HG03571 (cell line): ENCODE results near the gene CLPTM1L.
"Not testable (repeated sequence)": the region's sequence is repeated elsewhere in the genome, so short reads cannot be mapped to it uniquely, and the experiment has no call there.

ENCODE experiments used
- ATAC-seq: cut with Tn5 transposase; IDR thresholded peaks from one replicate; pipeline ENCODE4 v1.9.1; 2021; ENCODE audit not compliant: unreplicated experiment

The CLPTM1L gene

DNA sequence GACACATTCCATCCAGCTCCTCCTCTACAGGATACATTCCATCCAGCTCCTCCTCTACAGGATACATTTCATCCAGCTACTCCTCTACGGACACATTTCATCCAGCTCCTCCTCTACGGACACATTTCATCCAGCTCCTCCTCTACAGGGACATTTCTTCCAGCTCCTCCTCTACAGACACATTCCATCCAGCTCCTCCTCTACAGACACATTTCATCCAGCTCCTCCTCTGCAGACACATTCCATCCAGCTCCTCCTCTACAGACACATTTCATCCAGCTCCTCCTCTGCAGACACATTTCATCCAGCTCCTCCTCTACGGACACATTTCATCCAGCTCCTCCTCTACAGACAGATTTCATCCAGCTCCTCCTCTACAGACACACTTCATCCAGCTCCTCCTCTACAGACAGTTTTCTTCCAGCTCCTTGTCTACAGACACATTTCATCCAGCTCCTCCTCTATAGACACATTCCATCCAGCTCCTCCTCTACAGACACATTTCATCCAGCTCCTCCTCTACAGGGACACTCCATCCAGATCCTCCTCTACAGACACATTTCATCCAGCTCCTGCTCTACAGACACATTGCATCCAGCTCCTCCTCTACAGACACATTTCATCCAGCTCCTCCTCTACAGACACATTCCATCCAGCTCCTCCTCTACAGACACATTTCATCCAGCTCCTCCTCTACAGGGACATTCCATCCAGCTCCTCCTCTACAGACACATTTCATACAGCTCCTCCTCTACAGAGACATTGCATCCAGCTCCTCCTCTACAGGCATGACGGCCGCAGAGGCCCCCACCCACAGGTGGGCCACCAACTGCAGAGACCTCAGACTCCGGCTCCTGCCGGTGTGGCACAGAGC lies 16.4 kb downstream of the CLPTM1L start:
- not testable (repeated sequence) for ATAC-seq

- ATAC-seq, result not testable (repeated sequence)
Observed at GRCh38 chr5:1326901-1327756, 17.8 kb downstream of the CLPTM1L start.

- ATAC-seq, result not testable (repeated sequence)
Observed at GRCh38 chr5:1326532-1326875, 18.4 kb downstream of the CLPTM1L start.

GRCh38 chr5:1325870-1326531 lies 18.9 kb downstream of the CLPTM1L start:
- ATAC-seq, result no peak

DNA sequence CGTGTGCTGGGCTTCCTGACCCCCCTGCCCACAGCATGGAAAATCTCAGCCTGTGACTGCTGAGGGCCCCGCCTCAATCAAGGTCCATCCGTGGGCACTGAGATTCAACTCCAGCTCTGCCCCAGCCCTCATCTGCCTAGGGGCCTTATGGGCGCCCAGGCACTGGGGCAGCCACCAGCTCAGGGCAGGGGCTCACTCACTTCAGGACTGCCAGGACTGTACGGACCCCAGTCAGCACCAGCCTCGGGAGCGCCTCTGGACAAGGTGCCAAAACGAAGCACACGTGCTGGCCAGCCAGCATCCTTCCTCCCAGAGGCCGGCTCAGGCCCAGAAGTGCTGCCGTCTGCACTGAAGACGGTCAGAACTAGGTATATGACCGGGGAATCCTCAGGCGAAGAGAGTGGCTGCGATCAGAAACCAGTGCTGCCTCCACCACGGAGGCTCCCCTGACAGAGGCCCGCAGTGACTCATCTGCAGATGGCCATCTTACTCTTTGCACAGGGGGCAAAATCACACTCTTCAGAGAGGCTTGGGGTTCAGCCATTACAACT lies 19.6 kb downstream of the CLPTM1L start:
- ATAC-seq, result no peak

DNA sequence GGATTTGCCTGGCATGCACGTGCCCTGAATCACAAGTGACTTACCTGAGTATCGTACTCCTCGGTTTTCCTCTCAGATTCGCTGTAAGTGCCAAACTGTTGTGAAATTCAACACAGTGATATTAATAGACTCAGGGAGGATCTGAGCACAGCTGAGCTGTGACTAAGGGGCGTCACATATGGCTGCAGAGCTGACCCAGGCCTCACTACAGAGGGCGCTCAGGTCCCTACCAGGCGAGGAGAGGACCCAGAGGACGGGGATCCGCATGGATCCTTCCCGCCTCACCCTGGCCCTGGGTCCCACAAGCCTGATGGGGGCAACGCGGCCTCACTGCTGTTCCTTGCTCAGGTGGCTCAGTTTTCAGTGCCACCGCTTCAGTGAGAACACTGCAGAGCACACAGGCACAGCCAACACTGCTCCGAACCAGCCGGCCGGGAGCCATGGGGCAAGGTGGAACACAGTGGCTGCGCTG lies 20.1 kb downstream of the CLPTM1L start:
- ATAC-seq, result no peak

GRCh38 chr5:1324301-1324700 lies 20.6 kb downstream of the CLPTM1L start:
- ATAC-seq, result no peak

DNA sequence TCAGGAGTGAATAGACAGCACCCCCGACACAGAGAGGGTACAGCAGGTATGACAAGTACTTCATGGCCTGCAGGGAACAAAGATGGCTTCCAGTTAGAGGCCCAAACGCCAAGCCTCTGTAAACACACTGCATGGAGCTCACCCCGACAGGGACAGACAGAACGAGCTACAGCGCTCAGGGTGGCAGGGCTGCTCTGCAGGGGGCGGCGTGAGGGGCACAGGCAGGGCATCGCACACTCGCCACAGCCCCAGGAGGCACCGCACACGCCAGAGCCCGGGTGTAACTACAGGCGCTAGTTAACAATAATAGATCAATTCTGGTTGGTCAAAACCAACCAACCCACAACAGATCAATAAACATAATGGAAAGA lies 21.1 kb downstream of the CLPTM1L start:
- ATAC-seq, result no peak

GRCh38 chr5:1322955-1323802 lies 21.7 kb downstream of the CLPTM1L start:
- ATAC-seq, result no peak

- ATAC-seq, result no peak
Observed at GRCh38 chr5:1322036-1322900, 22.6 kb downstream of the CLPTM1L start.

- ATAC-seq, result no peak
Observed at GRCh38 chr5:1321576-1321975, 23.3 kb downstream of the CLPTM1L start.

DNA sequence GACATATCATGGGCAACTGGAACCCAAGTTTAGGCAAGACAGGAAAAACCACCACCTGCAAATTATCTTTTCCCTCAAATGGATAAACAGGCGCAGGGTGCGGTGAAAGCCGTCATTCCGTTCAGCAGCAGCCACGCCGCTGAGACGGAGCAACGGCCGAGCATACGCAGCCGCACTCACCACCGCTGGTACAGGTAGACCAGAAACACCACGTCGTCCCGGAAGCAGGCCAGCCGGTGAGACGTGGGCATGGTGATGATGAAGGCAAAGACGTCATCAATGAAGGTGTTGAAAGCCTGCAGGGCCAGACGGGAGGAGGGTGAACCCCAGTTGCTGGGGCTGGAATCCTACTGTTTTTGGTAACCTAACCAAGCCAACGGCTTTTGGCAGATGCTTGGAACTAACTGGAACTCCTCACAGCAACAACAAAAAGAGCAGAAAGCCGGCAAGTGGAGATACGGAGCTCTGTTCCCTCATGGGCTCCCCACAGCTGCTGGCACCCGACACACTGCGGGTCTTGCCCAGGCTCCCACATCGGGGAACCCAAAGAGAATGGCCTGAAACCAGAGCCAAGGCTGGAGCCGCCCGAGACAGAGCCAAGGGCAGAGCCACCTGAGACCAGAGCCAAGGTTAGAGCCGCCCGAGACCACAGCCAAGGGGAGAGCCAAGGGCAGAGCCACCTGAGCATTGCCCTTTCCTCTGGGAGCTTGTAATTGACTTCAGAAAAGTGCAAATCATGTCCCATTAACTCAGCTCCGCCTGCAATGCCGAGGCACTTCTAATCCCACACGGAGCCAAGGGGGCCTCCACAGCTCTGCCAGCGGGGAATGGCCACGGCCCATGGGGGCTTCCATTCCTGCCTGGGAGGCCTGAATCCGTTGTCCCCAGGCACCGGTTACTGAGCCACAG lies 24.2 kb downstream of the CLPTM1L start:
- no peak for ATAC-seq

DNA sequence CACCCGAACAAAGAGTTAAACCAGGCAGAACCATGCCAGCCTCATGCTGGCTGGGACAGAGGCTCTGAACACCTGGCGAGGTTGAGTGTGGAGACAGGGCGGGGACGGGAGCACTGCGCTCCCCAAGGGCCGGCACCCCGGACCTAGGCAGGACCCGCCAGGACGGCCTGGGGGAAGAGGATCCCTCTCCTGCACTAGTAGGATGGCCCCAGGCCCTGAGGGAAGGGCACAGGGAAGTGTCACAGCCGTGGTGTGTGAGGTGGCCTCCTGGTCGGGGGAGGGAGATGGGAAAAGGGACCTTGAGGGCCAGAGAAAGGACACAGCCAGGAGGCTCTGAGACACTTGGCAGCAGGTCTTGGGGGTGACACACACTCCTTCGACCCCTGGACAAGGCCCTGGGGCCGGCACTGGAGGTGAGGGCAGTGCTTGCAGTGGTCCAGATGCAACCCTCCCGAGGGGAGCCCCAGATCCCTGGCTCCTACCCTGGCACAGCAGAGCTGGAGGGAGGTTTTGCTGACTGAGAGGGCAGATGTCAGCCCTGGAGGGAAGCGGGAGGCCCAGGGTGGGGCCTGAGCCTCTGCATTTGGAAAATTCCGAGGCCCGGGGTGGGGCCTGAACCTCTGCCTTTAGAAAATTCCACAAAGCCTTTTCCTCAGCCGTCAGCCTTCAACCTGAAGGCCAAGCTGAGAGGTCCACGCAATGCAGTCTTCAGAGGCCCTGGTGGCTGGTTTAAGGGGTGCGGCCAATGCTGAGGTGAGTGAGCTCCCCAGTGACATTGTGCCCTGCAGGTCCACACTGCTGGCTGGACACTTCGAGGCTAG lies 25.3 kb downstream of the CLPTM1L start:
- ATAC-seq, result no peak

DNA sequence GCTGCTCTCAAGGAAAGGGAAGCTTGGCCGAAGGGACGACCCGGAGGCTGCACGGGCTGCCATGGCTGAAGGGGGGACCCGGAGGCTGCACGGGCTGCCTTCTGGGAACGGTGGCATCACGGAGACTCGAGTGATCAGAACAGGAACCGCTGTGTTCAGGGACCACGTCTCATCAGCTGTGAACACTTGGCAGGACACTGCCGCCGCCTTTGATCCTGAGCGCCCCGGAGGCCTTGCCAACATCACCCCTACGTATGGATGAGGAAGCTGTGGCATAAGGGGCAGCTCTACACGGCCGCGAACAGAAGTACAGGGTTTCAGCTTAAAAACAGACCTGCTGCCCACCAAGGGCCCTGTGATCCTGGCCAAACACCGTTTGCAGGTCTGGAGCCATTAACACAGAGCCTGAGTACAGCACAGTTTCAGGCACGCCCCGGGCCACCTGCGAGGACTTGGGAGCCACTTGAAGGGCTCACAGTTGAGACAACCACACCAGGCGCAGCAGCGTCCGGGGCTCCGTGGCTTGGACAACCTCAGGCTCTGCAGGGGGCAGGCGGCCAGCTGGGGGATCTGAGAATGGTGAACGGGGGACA lies 26.1 kb downstream of the CLPTM1L start:
- ATAC-seq, result no peak

DNA sequence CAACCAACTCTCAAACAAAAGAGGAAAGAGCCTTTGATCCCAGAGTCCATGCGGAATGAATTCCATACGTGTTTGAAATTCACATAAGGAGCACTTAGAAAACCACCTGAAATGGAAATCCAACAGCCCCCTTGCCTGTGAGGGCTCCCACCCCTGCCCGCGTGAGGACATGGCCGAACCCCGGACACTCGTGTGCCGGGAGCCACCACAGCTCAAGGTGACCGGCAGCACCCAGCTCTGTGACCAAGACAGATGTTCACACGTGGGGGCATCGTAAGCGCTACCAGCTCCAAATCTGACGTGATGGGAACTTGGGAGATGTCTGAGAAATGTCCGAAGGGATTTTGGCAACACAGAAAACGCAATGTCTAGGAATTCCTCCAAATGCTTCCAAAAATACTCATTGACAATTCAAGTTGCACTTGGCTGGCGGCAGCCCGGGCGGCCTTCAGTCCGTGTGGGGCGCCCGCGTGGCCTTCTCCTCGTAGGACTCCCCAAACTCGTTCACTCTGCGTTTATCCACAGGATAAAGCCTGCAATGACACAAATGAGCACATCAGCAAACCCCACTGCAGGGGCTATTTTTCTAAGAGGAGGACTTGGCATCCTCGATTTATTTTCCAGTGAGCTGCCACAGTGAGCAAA lies 26.9 kb downstream of the CLPTM1L start:
- ATAC-seq, result no peak

- no peak for ATAC-seq
Observed at GRCh38 chr5:1316588-1317340, 28.1 kb downstream of the CLPTM1L start.
